Left lung (tissue), 10 donors: ENCODE measurements around the gene CREB3L1. TPM values are rescaled to one million over a fixed set of nuclear protein-coding genes. Genes with fewer than 3 reads are reported as not detected.

Source experiments
- ATAC-seq: fragments of 200-7000 bp; cut with Tn5 transposase; one replicate; pipeline ENCODE4 v1.9.1; 2020; ENCODE audit warnings: moderate library complexity
- DNase-seq, 4 donors: peaks; one replicate each; pipeline ENCODE4 v3.0.0-alpha.2; 2013 to 2020
- H3K27ac ChIP-seq, 2 donors: fragments of 200-600 bp; sonication (generic) in 1 of 2; one replicate each; pipeline versions ENCODE4 v1.5.0 to v1.8.0; 2020 to 2021
- H3K27me3 ChIP-seq, 2 donors: fragments of 200-600 bp; sonication (generic) in 1 of 2; one replicate each; pipeline versions ENCODE4 v1.5.0 to v1.8.0; 2020 to 2021
- H3K36me3 ChIP-seq, 2 donors: fragments of 200-600 bp; sonication (generic) in 1 of 2; one replicate each; pipeline versions ENCODE4 v1.5.0 to v1.8.0; 2020 to 2021
- H3K4me1 ChIP-seq, 2 donors: fragments of 200-600 bp; one replicate each; pipeline ENCODE4 v1.8.0; 2021
- H3K4me3 ChIP-seq, 2 donors: fragments of 200-600 bp; sonication (generic) in 1 of 2; one replicate each; pipeline versions ENCODE4 v1.5.0 to v1.8.0; 2020 to 2021; ENCODE audit warnings: mild to moderate bottlenecking in 1 of 2
- H3K9me3 ChIP-seq, 2 donors: fragments of 200-600 bp; sonication (generic) in 1 of 2; one replicate each; pipeline versions ENCODE4 v1.5.0 to v1.8.0; 2020 to 2021
- intact Hi-C, 2 donors: fragments of 100-400 bp; cut with DNase I; formaldehyde crosslinking; loops; one replicate each; pipeline versions ENCODE4 v1.11.2 to v1.14.2; 2022
- polyA plus RNA-seq, 6 donors: library from polyadenylated mRNA; unstranded; fragments of 120-200 nt; gene quantifications; one replicate each; pipeline ENCODE4 v1.2.1, GENCODE V29; 2013; ENCODE audit not compliant: insufficient read length in 6 of 6
- total RNA-seq, 2 donors: library from RNA; stranded (reverse); fragmentation: NEBNext Ultra II Directional; extraction: Animal tissue kit (Norgen Biotek cat#: 25700); gene quantifications; one replicate each; pipeline ENCODE4 v1.2.1, GENCODE V29; 2021
- TF ChIP-seq, protein P1 (sequence below), 2 donors: fragments of 200-600 bp; sonication (generic) in 1 of 2; IDR thresholded peaks; one replicate each; pipeline versions ENCODE4 v1.5.0 to v1.8.0; 2021; ENCODE audit warnings: antibody characterized with exemption in 2 of 2
- donor health status: DM: no; HTN: yes; CAD: no.
- donor health status: DM: no; HTN: no; CAD: no.

Gene CREB3L1
- total and polyA plus RNA-seq, 8 donors = 16.2 to 59.3 (median 26.1) TPM

DNA sequence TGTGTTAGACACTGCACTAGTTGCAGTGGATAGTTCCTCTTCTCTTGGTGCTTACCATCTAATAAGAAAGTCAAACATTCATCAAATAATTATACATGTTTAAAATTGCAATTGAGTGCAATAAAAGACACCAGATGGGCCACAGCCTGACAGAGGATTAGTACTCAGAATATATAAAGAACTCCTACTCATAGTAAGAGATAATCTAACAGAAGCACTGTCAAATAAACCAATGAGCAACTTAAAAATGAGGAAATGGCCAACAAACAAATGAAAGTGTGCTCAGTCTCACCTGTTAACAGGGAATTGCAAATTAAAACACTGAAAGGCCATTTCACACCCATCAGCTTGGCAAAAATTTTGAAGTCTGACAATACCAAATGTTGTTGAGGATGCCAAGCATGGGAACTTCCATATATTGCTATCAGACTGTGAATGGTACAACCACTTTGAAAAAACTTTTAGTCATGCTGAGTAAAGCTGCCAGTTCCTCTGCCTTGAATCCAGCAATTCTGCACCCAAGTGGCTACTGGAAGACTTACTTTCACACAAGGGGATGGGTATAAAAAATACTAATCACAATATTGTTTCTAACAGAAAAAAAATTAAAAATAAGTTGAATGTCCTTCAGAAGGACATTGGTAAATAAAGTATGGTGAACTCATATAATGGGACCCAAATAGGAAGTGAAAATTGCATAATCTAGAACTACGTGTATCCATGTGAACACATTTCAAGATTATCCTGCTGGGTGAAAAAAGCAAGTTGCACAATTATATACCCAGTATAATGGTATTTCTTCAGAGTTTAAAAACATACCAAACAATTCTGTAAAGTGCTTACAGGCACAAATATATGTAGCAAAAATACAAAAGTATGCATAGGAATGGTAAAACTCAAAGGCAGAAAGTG lies 41.4 kb upstream of the CREB3L1 start:
- no peak for DNase-seq
- Histone ChIP-seq H3K4me1 (peaks cover 21 to 43% of the 10 kb centered on the region in 2 donors), H3K27me3 (peaks cover 0 to 16% of the 10 kb centered on the region in 2 donors), H3K4me3 (no peak overlapping the region), H3K36me3 (no peaks in the 10 kb centered on the region), H3K9me3 (no peaks in the 10 kb centered on the region), H3K27ac (peak overlapping the region; percentile 29 to 91)
- ATAC-seq = no peak
- intact Hi-C loops = loop anchor here in 1 of 2 donors (10.0 kb wide), 1 partner anchor 111 kb away; the partner anchor contains the start of gene PHF21A
- TF ChIP-seq, protein P1, sequence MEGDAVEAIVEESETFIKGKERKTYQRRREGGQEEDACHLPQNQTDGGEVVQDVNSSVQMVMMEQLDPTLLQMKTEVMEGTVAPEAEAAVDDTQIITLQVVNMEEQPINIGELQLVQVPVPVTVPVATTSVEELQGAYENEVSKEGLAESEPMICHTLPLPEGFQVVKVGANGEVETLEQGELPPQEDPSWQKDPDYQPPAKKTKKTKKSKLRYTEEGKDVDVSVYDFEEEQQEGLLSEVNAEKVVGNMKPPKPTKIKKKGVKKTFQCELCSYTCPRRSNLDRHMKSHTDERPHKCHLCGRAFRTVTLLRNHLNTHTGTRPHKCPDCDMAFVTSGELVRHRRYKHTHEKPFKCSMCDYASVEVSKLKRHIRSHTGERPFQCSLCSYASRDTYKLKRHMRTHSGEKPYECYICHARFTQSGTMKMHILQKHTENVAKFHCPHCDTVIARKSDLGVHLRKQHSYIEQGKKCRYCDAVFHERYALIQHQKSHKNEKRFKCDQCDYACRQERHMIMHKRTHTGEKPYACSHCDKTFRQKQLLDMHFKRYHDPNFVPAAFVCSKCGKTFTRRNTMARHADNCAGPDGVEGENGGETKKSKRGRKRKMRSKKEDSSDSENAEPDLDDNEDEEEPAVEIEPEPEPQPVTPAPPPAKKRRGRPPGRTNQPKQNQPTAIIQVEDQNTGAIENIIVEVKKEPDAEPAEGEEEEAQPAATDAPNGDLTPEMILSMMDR (IDR thresholded peaks at IDR 0.05) = no peak

DNA sequence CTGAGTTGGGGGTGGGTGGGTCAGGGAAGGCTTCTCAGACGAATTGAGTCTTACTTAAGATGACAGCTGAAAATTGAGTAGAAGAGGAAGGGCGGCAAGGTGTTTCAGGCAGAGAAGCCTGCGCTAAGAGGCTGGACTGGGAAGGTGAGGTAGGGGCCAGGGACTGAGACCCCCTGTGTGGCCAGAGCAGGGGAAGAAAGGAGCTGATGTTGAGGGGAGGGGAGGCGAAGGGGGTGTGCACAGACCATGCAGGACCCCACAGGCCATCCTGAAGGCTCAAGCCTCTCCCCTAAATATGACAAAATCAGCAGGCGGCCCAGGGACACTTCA lies 40.6 kb upstream of the CREB3L1 start:
- TF ChIP-seq, protein P1 (IDR thresholded peaks at IDR 0.05) = no peak
- Histone ChIP-seq H3K36me3 (no peaks in the 10 kb centered on the region), H3K4me3 (peak overlapping the region in 1 of 2 donors; percentile 58), H3K27me3 (peaks cover 0 to 16% of the 10 kb centered on the region in 2 donors), H3K9me3 (no peaks in the 10 kb centered on the region), H3K4me1 (peaks cover 21 to 43% of the 10 kb centered on the region in 2 donors), H3K27ac (peak overlapping the region; percentile 29 to 91)
- no peak for DNase-seq
- intact Hi-C loops = loop anchor here in 1 of 2 donors (10.0 kb wide), 1 partner anchor 112 kb away; the partner anchor contains the start of gene PHF21A
- no peak for ATAC-seq

DNA sequence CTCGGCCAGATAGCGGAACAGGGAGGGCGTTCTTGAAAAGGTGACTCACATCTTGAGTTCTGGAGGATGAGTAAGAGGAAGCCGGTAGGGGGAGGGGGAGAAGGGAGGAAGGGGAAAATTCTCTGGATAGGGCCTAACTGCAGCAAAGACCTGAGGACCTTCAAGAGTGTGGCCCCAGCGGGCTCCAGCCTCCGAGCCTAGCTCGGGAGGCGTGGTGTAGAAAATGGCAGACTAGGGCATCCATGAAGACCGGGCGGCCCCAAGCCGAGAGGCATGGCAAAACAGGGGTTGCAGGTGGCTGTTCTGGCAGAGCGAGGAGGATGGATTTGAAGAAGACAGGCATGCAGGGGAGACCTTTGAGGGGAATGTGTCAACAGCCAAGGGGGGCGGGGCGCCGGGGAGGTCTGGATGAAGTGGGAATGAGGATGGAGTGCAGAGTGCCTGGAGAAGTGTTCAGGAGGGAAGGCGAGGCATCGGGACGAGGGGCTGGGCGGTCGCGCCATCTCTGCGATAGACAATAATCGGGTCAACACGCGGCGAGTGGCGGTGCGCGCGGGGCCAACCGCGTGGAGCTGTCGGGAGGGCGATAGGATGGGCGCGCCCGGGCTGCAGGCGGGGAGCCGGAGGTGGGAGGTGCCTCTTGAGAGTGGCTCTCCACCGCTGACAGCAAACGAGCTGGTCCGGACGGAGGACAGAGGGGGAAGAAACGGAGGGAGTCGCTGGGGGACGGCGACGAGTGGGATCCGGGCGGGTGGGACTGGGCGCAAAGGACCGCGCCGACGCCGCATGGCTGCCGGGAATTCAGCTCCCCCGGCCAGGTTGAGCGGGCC lies 40.0 kb upstream of the CREB3L1 start:
- Histone ChIP-seq H3K4me3 (peak overlapping the region; percentile 52 to 58), H3K27ac (peak overlapping the region; percentile 89 to 91), H3K9me3 (no peaks in the 10 kb centered on the region), H3K27me3 (peaks cover 0 to 16% of the 10 kb centered on the region in 2 donors), H3K36me3 (no peaks in the 10 kb centered on the region), H3K4me1 (peaks cover 21 to 46% of the 10 kb centered on the region in 2 donors)
- TF ChIP-seq, protein P1 (IDR thresholded peaks at IDR 0.05) = no peak
- DNase-seq = peak; percentile 46 to 92 (median 68)
- peak; percentile 61 for ATAC-seq
- intact Hi-C loops = loop anchor here in 1 of 2 donors (10.0 kb wide), 1 partner anchor 113 kb away; the partner anchor contains the start of gene PHF21A

DNA sequence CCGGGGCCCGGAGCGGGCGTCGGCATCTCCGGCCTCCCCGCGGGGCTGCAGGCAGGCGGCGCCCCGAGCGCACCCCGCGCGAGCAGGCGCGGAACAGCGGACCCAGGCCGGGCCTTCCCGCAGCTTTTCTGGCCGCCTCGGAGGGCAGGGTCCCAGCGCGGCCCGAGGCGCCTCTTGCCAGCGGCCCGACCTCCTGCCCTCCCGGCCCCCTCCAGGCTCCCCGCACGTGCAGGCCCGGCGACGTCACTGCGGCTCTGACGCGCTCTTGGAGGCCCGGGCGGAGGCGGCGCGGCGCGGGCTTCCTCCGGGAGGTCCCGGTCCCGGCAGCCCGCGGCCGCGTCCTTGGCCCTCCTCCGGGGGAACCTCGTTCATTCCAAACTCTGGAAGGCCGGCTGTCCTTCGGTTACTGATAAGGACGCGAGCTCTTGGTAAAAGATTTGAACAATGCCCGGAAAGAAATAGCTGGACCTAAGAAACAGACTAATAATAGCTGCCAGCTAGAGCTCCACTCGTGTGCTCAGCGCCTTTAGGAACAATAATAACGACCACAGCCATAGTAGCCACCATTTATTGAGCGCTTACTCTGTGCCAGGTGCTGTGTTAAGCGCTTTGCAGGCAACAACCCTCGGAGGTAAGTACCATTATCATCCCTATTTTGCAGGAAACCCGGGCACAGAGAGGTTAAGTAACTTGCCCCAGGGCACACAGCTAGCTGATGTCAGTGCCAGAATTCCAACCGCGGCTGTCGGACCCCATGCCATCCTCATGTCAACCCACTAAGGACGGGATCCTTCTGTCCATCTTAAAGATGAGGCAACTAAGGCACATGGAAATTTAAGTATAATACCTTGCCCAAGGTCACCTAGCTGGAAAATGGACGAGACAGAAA lies 39.1 kb upstream of the CREB3L1 start:
- ATAC-seq = peak; percentile 60
- intact Hi-C loops = loop anchor here in 1 of 2 donors (10.0 kb wide), 1 partner anchor 114 kb away; the partner anchor contains the start of gene PHF21A
- Histone ChIP-seq H3K36me3 (no peaks in the 10 kb centered on the region), H3K4me3 (peak overlapping the region; percentile 52 to 58), H3K9me3 (no peaks in the 10 kb centered on the region), H3K4me1 (peaks cover 21 to 52% of the 10 kb centered on the region in 2 donors), H3K27ac (peak overlapping the region; percentile 89 to 91), H3K27me3 (peaks cover 0 to 16% of the 10 kb centered on the region in 2 donors)
- TF ChIP-seq, protein P1 (IDR thresholded peaks at IDR 0.05) = no peak
- DNase-seq = peak; percentile 67 to 95 (median 79)
